Endothelial cell of umbilical vein (primary cell): ENCODE measurements around the gene PPP3CA. TPM values are rescaled to one million over a fixed set of nuclear protein-coding genes. Genes with fewer than 3 reads are reported as not detected.

ENCODE experiments used
- BruUV-seq: library from RNA; stranded (reverse); fragments of 400-500 nt; replicated peaks from 2 replicates; lab custom pipeline; 2021; lab: Mats Ljungman, UMichigan
- CTCF ChIA-PET: fragments of 300-600, 350-600 bp; sonication (Branson Sonifier 250); formaldehyde crosslinking; loops from one replicate; lab custom pipeline; 2021; ENCODE audit warnings: antibody characterized with exemption, inconsistent platforms; lab: Charles Lee
- POLR2A ChIA-PET: fragments of 300-600, 350-600 bp; sonication (Branson Sonifier 250); formaldehyde crosslinking; loops from one replicate; lab custom pipeline; 2021; ENCODE audit warnings: antibody characterized with exemption, inconsistent platforms; lab: Charles Lee
- DNase-seq: peaks from one replicate; pipeline ENCODE4 v3.0.0-alpha.2; 2011; ENCODE audit warnings: low read depth, low spot score
- FAIRE-seq: peaks from 2 replicates; lab custom pipeline; 2011; peaks lifted over from hg19 to GRCh38; lab: Jason Lieb, UNC
- H2AFZ ChIP-seq: 2 replicates; pipeline ENCODE4 v1.6.0; 2012; ENCODE audit warnings: low read depth, low read length, control low read depth, inconsistent platforms
- H3K27ac ChIP-seq: 2 replicates; pipeline ENCODE4 v1.5.1; 2011; ENCODE audit warnings: low read depth, mild to moderate bottlenecking, control low read depth, low read length, moderate library complexity; ENCODE audit not compliant: insufficient read depth
- H3K27me3 ChIP-seq, 2 experiments: 2 replicates each; pipeline versions ENCODE4 v1.6.0 to v1.6.1; 2011; ENCODE audit warnings: low read length in 2 of 2, mixed read lengths in 1 of 2; ENCODE audit not compliant: control insufficient read depth in 2 of 2, insufficient read depth in 2 of 2
- H3K36me3 ChIP-seq, 2 experiments: 2 replicates in 1 of 2; 3 replicates in 1 of 2; pipeline ENCODE4 v1.5.1; 2011; ENCODE audit warnings: low read length in 2 of 2, mild to moderate bottlenecking in 1 of 2, moderate library complexity in 1 of 2; ENCODE audit not compliant: control insufficient read depth in 2 of 2, insufficient read depth in 2 of 2; ENCODE audit errors: extremely low read depth in 1 of 2
- H3K4me1 ChIP-seq: 3 replicates; pipeline ENCODE4 v1.5.1; 2011; ENCODE audit warnings: mild to moderate bottlenecking, low read length; ENCODE audit not compliant: control insufficient read depth, insufficient read depth; ENCODE audit errors: extremely low read depth
- H3K4me2 ChIP-seq: 2 replicates; pipeline ENCODE4 v1.6.1; 2011; ENCODE audit warnings: low read length, control low read depth, mixed read lengths; ENCODE audit not compliant: insufficient read depth
- H3K4me3 ChIP-seq, 3 experiments: fragments of 200-600 bp in 1 of 3; sonication (generic), shearing (Covaris generic) in 1 of 3; replicated peaks in 1 of 3; 2 replicates each; pipeline ENCODE4 v1.5.1; 2011 to 2016; ENCODE audit warnings: control low read depth in 3 of 3, low read length in 3 of 3, mild to moderate bottlenecking in 2 of 3, inconsistent platforms in 1 of 3, low read depth in 1 of 3, moderate library complexity in 1 of 3; ENCODE audit not compliant: insufficient read depth in 1 of 3
- H3K79me2 ChIP-seq: 2 replicates; pipeline ENCODE4 v1.6.0; 2012; ENCODE audit warnings: low read length, inconsistent platforms; ENCODE audit not compliant: control insufficient read depth, insufficient read depth
- H3K9ac ChIP-seq: replicated peaks from 2 replicates; pipeline ENCODE3; 2011; ENCODE audit warnings: low read length, control low read depth; ENCODE audit not compliant: insufficient read depth; ENCODE audit errors: extremely low read depth
- H3K9me1 ChIP-seq: replicated peaks from 3 replicates; pipeline ENCODE4 v1.6.0; 2011; ENCODE audit warnings: mild to moderate bottlenecking, low read length; ENCODE audit not compliant: control insufficient read depth, insufficient read depth; ENCODE audit errors: extremely low read depth
- H3K9me3 ChIP-seq: replicated peaks from 2 replicates; pipeline ENCODE4 v1.5.1; 2012; ENCODE audit warnings: low read length, inconsistent platforms; ENCODE audit not compliant: control insufficient read depth, insufficient read depth
- H4K20me1 ChIP-seq: replicated peaks from 2 replicates; pipeline ENCODE3; 2011; ENCODE audit warnings: mild to moderate bottlenecking, low read length; ENCODE audit not compliant: control insufficient read depth, insufficient read depth; ENCODE audit errors: extremely low read depth
- FOS ChIP-seq: IDR thresholded peaks from 2 replicates; pipeline ENCODE4 v1.6.1; 2011; ENCODE audit warnings: mild to moderate bottlenecking, low read length, moderate library complexity, borderline replicate concordance; ENCODE audit not compliant: insufficient read depth
- GATA2 ChIP-seq: IDR thresholded peaks from 2 replicates; pipeline ENCODE4 v1.7.0; 2011; ENCODE audit warnings: low read depth, mild to moderate bottlenecking, moderate library complexity, mixed read lengths, low read length; ENCODE audit not compliant: insufficient read length, insufficient read depth
- JUN ChIP-seq: IDR thresholded peaks from 2 replicates; pipeline ENCODE4 v1.6.1; 2011; ENCODE audit warnings: borderline replicate concordance, low read depth; ENCODE audit not compliant: insufficient read length, insufficient read depth
- MYC ChIP-seq: IDR thresholded peaks from one replicate; pipeline ENCODE4 v1.6.1; 2011; ENCODE audit warnings: mild to moderate bottlenecking, low read depth, low read length
- dilution Hi-C: fragments of 300-500 bp; cut with MboI; formaldehyde crosslinking; loops from one replicate; pipeline ENCODE4 v1.15.0; 2019; ENCODE audit warnings: low sequenced_read_pairs; ENCODE audit not compliant: extremely low pct_ligation_motif_present
- intact Hi-C: fragments of 100-400 bp; cut with micrococcal nuclease; formaldehyde crosslinking; loops from one replicate; pipeline ENCODE4 v1.10.0; 2022
- polyA plus RNA-seq, 4 experiments: library from polyadenylated mRNA; depleted of rRNA in 3 of 4; stranded (reverse) in 3 of 4; unstranded in 1 of 4; fragments of >200 nt; gene quantifications; 2 replicates each; pipeline versions ENCODE4 v1.2.1 to v1.2.3, GENCODE V29; 2011 to 2012; ENCODE audit warnings: missing spikeins in 1 of 4
- total RNA-seq: library from RNA; stranded (reverse); gene quantifications from 2 replicates; pipeline ENCODE4 v1.2.3, GENCODE V29; 2021

The PPP3CA gene
- total and polyA plus RNA-seq, 2 donors (not counting 3 experiments of a cell fraction or from before 2014, with no cell fraction given): 7.0 to 43.3 TPM

GRCh38 chr4:101258883-101259282 lies 88.4 kb downstream of the PPP3CA start:
- no TSS peak for BruUV-seq
- peak overlapping the region; percentile 64 for H3K4me2 ChIP-seq
- TF ChIP-seq MYC (no peak), GATA2 (peak; percentile 49), JUN (no peak)

GRCh38 chr4:101256222-101256621 lies 91.1 kb downstream of the PPP3CA start:
- no peak overlapping the region for H2AFZ ChIP-seq
- H3K4me2 ChIP-seq: peak overlapping the region; percentile 60
- H3K9ac ChIP-seq: peak overlapping the region; percentile 6
- H3K4me3 ChIP-seq: no peak overlapping the region
- intact Hi-C loops: no loop called here
- TF ChIP-seq FOS: peak; percentile 18
- TF ChIP-seq JUN: peak; percentile 22
- no peak for TF ChIP-seq MYC
- CTCF ChIA-PET: interaction anchor here (1.5 kb wide), 1 partner anchor 32 kb away, joined by 3 read pairs; no protein-coding TSS in a partner anchor
- BruUV-seq: no TSS peak
- peaks cover 4% of the 10 kb centered on the region for H3K79me2 ChIP-seq
- DNase-seq (peak; percentile 92), FAIRE-seq (peak; percentile 18)
- H3K9me1 ChIP-seq: no peaks in the 10 kb centered on the region
- H3K4me1 ChIP-seq: peaks cover 43% of the 10 kb centered on the region
- no peaks in the 10 kb centered on the region for H3K27me3 ChIP-seq
- H3K36me3 ChIP-seq: no peaks in the 10 kb centered on the region
- POLR2A ChIA-PET: interaction anchor here (0.6 kb wide), 1 partner anchor 12 kb away, joined by 4 read pairs; no protein-coding TSS in a partner anchor
- H4K20me1 ChIP-seq: no peaks in the 10 kb centered on the region
- peak overlapping the region; percentile 28 for H3K27ac ChIP-seq
- dilution Hi-C loops: no loop called here
- H3K9me3 ChIP-seq: no peaks in the 10 kb centered on the region

More at GRCh38 chr4:101258883-101259282, 88.4 kb downstream of the PPP3CA start:
- Histone ChIP-seq H3K27me3 (no peaks in the 10 kb centered on the region), H3K79me2 (peaks cover 4% of the 10 kb centered on the region), H2AFZ (no peak overlapping the region), H3K9ac (no peak overlapping the region), H3K4me3 (no peak overlapping the region), H3K36me3 (no peaks in the 10 kb centered on the region), H3K27ac (no peak overlapping the region), H3K4me1 (peaks cover 45% of the 10 kb centered on the region), H4K20me1 (peaks cover 3% of the 10 kb centered on the region), H3K9me1 (no peaks in the 10 kb centered on the region), H3K9me3 (no peaks in the 10 kb centered on the region)
- intact Hi-C loops: loop anchor here (2.0 kb wide), 2 partner anchors 40 to 88 kb away; partner anchors contain the start of gene PPP3CA
- ChIA-PET CTCF (interaction anchor here (2.0 kb wide), 1 partner anchor 72 kb away, joined by 6 read pairs; no protein-coding TSS in a partner anchor), POLR2A (interaction anchor here (0.5 kb wide), 1 partner anchor 998 kb away, joined by 3 read pairs; no protein-coding TSS in a partner anchor)
- peak; percentile 67 for DNase-seq
- dilution Hi-C loops: no loop called here
- FAIRE-seq: no peak
